GM19035 (cell line): Measurements from ENCODE around the gene ZNF618.

Experiments
- ATAC-seq: cut with Tn5 transposase; IDR thresholded peaks from one replicate; pipeline ENCODE4 v1.9.1; 2021; ENCODE audit not compliant: unreplicated experiment

Gene ZNF618

GRCh38 chr9:114015607-114016006 is 139.5 kb downstream of the ZNF618 start:
- no peak for ATAC-seq

DNA sequence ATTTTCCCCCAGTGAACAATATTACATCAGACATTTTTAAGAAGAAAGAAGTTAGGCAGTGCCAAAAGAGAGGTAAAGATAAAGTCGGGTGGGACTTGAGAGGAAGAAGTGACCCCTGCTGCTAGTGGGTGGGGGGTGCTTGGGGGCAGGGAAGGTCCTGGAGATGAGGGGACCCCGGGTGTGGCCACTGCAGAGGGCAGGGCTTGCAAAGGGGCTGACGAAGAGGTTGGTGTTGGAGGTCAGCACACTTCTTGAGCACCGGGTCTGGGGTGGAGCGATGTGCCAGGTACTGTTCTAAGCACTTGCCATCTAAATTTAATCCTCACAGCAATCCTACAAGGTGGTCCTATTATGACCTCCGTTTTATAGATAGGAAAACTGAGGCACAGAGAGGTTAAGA is 140.0 kb downstream of the ZNF618 start:
- no peak for ATAC-seq

DNA sequence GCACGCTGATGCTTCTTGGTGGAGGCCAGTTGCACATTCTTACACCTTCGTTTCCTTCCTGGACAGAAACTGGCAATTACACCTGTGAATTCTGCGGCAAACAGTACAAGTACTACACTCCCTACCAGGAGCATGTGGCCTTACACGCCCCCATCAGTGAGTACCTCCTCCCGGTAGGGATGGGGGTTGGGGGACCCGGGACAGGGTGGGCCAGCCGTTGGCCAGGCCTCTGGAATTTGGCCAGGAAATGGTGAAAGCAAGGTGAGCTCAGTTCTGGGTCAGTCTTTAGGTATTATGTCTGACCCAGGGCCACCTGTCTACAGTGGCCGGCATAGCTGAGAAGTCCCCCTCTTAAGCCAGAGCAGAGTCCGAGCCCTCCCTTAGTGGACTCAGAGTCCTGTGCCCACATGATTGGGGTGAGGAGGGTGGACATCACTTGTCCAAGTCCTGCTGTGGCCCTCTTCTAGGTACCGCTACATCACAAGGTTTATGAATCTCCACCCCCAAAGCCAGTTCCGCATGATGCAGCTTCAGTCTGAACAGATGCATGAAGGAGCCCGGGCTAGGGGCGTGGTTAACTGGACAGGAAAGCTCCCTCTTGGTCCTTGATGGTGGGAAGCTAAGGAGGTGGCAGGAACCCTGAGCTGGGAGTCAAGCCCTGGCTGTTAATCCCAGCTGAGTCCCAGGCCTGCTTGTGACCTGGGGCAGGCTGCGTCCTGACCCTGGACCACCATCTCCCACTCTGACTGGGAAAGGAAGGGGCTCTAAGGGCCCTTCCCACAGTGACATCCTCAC is 140.7 kb downstream of the ZNF618 start:
- no peak for ATAC-seq

GRCh38 chr9:114017741-114018715 is 141.9 kb downstream of the ZNF618 start:
- no peak for ATAC-seq

GRCh38 chr9:114021578-114021977 is 145.5 kb downstream of the ZNF618 start:
- no peak for ATAC-seq

DNA sequence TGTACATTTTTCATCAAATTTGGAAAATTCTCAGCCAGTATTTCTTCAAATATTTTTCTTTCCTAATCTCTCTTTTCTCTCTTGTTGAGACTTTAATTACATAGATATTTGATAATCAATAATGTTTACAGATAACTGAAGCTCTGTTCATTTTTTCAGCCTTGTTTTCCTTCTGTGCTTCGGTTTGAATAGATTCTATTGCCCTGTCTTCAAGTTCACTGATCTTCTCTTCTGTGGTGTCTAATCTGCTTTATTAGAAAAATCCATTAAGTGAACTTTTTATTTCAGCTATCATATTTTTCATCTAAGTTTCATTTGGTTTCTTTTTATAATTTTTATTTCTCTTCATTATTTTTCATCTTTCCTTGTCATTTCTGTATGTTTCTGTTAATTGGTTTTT is 147.9 kb downstream of the ZNF618 start:
- ATAC-seq: no peak

DNA sequence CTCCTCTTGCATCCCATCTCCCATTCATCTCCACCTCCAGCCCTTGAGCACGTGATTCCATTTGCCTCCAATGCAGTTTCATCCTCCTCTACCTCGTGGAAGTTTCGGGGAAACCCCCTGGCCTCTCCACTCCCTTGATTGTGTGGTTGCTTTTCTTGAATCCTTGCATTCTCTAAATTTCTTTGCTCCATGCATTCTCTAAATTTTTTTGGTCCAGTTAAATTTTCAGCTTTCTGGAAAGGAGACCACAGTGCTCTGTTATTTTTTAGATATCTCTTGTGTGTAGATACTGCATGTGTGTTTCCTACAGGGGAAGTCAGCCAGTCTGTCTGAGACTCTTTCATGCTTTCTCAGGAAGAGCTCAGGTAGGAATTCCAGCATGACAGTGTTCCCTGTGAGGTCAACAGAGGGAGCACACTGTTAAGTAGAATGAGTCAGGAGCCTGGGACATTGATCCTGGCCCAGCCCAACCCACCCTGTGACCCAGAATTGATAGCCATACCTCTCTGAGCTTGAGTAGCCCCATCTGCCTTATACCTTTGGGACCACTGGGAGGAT is 149.2 kb downstream of the ZNF618 start:
- no peak for ATAC-seq

DNA sequence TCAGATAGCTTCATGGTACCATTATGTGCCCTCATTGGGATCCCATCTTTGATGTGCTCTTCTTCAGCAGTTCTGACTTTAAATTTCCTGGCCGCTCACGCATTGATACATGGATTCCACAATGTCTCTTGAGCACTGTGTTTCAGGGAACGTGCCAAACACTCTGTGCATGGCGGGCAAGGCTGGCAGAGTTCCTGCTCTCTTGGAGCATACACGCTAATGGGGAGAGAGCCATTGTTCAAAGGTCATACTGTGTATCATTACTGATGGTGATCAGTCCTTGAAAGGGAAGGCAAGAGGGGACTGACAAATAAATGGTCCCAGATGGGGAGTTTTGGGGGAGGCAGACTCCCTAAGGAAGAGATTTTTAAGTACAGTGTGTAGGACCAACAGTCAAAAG is 149.7 kb downstream of the ZNF618 start:
- ATAC-seq: no peak

DNA sequence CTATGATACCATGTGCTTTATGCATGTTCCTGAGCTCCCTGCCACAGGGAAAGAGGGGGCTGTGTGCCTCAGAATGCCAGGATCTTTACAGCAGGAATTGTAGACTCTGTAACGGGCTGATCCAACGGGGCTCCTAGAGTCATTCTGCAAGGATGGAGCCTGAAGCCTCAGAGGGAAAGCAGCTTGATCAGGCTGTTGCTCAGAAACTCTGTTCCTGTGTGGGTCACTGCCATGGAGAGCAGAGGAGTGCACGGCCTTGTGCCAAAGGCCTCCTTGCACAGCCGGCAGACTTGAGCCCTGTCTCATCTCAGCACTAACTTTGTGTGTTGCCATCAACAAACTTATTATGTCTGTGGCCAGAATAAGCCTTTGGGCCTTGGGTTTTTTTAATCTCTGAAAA is 150.2 kb downstream of the ZNF618 start:
- ATAC-seq: no peak

DNA sequence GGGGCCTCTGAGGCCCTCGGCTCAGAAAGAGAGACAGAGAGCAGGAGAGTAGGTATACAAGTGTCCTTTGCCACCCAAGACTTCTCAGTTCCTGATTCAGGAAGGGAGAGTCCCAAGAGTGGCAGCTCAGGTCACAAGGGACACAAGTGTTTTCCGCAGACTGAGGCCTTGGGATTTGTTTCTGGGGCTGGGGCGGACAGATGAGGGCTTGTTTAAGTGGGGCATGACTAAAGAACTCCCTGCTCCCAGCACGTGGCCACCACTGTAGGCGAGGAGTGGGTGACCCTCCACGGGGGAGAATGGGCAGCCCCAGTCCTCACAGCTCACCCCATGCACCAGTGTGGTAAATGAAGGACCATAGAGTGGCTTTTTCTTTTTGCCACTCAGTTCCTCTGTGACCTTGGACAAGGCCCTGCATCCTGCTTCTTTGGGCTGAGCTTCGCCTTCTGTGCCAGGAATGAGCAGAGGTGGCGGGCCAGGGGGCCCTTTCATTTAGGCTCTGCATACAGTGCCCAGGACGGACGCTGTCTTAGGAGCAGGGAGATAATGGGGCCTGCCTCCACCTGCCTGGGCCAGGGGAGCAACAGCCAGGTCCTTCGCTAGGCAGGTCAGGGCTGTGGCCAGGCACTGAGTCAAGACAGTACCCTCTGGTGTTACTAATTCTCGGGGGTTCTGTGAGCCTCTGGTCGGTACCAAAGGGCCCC is 151.2 kb downstream of the ZNF618 start:
- ATAC-seq: no peak

DNA sequence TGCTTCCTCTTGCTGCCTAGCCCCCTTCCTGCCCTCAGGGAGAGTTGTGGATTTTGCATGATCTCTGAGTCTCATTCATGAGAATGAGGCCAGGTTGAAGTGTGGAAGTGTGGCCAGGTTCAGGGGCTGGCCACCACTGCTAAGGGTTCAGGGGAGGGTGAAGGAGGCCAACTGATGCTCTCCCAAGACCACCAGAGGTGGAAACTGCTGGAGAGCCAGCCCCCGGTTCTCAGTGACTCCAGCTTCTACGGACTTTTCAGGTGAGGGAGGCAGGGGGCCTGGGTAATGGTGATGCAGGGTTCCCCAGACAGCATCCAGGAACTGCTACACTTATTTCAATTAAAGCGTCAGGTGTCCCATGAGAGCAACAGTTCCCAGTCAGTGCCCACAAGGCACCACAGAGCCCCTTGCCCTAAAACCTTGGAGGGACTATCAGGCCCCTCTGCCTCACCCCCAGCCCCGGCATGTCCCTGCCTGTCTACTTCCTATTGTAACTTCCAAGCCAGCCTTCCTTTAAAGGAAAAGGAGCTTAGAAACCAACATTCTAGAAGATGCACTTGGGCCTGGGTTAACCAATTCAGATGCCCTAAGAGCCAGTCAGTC is 151.9 kb downstream of the ZNF618 start:
- ATAC-seq: no peak

DNA sequence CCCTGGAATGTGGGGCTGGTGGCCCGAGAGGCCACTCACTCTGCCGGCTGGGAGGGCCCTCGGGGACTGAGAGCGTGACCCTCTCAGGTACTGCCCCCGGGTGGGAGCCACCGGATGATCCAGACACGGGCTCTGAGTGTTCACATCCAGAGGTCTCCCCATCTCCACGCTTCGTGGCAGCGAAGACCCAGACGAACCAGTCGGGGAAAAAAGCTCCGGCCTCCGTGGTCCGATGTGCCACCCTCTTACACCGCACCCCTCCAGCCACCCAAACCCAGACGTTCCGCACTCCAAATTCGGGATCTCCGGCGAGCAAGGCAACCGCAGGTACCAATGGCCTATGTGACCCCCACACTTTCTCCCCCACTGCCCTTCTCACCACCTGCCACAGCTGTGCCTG is 152.5 kb downstream of the ZNF618 start:
- ATAC-seq: no peak

- ATAC-seq: no peak
Observed at GRCh38 chr9:114029311-114030170, 153.4 kb downstream of the ZNF618 start.

- ATAC-seq: no peak
Observed at GRCh38 chr9:114030364-114030763, 154.3 kb downstream of the ZNF618 start.

- ATAC-seq: no peak
Observed at GRCh38 chr9:114031037-114031630, 155.0 kb downstream of the ZNF618 start.

DNA sequence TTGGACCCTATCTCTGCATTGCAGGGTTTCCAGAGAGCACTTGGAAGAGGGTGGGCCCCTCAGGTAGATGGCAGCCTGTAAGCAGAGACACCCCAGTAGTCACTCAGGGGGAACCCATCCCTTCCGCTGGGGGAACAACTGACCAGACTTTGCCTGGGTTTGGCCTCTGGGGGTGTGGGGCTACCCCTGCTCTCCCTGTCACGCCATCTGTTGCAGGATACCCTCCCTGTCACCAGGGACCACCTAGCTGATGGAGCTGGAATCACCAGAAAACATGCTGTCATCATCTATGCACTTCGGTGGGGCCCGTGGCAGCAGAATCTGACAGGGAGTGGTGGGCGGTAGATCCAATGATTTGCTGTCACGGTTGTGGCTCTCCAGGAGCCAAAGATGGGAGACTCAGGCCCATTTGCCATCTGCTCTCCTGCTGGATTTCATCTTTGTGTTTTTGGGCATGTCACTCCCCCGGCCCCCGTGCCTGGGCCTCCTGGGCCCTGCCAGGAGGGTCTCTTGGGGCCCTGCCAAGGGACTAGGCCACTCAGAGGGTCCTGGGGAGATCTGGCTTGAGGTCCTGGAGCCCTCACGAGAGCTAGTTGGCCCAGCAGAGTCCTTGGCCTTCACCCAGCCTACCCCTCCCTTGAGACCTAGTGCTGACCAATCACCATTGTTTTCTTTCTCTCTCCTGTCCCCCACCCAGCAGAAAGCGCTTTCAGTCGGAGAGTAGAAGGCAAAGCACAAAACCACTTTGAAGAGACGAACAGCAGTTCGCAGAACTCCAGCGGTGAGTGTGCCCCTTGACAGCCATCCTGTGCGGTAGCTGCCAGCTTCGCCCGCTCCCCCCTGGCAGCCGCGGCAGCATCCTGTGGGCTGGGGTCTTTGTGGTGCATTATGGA is 156.1 kb downstream of the ZNF618 start:
- no peak for ATAC-seq

DNA sequence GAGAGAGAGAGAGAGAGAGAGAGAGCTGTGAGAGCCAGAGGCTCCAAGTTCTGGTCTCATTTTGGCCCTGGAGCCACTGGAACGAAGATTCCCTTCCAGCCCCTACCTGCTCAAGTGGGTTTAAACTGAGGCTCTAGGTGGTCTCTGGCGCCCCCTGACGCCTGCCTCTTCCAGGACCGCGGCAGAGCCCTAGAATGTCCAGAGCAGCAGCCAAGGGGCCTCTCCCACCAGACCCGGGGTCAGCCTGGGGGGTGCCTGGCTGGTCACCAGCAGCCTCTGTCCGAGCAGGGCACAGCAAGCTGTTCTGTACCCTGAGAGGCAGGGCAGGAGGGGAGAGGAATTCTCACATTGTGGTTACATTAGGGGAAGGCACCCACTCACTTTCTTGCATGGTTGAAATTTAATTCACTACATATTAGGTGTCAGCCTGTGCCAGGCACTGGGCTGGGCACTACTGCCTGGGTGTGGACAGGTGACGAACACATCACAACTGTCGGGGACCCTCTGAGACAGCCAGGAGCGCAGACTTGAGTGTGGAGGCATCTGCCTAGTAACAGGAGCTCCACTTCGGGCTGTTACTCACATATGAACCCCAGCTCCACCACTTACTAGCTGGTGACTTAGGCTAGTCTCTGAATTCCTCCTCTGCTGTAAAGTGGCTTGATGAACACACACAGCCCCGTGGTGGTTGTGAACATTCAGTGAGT is 157.4 kb downstream of the ZNF618 start:
- no peak for ATAC-seq

DNA sequence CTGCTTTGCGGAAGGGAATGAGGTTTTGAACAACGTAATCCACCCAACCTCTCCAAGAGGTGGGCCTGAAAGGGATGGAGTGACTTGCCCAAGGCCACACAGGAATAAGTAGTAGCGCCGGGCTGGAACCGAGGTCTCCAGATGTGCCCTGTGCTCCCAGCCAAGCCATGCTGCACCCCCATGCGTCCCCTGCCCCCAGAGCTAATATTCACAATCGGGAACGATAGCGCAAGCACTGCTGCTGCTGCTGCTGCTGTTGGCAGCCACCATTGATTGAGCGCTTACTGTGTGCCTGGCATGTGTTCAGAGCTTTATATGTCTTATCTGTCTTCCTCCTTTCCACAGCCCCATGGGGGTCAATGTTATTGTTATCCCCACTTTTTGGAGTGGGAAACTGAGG is 158.1 kb downstream of the ZNF618 start:
- no peak for ATAC-seq
